ENCODE measurements around the gene ASCC2. TPM values are rescaled to one million over a fixed set of nuclear protein-coding genes. Genes with fewer than 3 reads are reported as not detected.

Gene ASCC2
- total RNA-seq, 6 experiments from 2014 or later = 41.2 to 56.1 (median 47.4) TPM

DNA sequence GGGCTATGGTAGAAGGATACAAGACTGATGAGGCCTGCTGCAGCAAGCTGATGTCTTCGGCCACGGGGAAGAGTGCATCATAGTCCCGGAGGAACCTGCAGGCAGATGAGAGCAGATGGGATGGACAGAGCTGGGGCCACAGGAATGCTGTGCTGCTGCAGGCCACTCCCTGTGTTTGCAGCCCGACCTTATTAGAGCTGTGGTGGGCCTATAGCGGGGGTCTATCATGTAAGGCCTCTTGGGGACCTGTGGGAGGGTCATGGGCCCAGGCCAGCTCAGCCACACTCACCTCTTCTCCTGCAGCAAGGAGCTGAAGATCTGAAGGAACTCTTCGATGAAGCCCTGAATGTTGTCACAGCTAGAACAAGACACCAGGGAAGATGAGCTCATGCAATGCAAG, 31.9 kb downstream of the ASCC2 start:
- Histone ChIP-seq H3K4me3 (no peak overlapping the region), H3K9me3 (no peaks in the 10 kb centered on the region), H3K4me1 (peaks cover 0 to 15% (median 7%) of the 10 kb centered on the region in 4 donors), H3K27ac (no peak overlapping the region), H3K27me3 (no peaks in the 10 kb centered on the region), H3K36me3 (peaks cover 0 to 67% (median 32%) of the 10 kb centered on the region in 4 donors)
- WGBS (ENCODE audit: insufficient coverage, low coverage, low lambda C conversion rate, missing lambda C conversion rate) = 85% methylated on average over 4 of the region's 6 CpGs
- DNase-seq = no peak
- ATAC-seq = no peak
- intact Hi-C loops (cut with DNase I) = no loop called here
- TF ChIP-seq POLR2A (IDR thresholded peaks at IDR 0.05) = no peak
- TF ChIP-seq, protein P1, sequence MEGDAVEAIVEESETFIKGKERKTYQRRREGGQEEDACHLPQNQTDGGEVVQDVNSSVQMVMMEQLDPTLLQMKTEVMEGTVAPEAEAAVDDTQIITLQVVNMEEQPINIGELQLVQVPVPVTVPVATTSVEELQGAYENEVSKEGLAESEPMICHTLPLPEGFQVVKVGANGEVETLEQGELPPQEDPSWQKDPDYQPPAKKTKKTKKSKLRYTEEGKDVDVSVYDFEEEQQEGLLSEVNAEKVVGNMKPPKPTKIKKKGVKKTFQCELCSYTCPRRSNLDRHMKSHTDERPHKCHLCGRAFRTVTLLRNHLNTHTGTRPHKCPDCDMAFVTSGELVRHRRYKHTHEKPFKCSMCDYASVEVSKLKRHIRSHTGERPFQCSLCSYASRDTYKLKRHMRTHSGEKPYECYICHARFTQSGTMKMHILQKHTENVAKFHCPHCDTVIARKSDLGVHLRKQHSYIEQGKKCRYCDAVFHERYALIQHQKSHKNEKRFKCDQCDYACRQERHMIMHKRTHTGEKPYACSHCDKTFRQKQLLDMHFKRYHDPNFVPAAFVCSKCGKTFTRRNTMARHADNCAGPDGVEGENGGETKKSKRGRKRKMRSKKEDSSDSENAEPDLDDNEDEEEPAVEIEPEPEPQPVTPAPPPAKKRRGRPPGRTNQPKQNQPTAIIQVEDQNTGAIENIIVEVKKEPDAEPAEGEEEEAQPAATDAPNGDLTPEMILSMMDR (IDR thresholded peaks at IDR 0.05) = no peak

DNA sequence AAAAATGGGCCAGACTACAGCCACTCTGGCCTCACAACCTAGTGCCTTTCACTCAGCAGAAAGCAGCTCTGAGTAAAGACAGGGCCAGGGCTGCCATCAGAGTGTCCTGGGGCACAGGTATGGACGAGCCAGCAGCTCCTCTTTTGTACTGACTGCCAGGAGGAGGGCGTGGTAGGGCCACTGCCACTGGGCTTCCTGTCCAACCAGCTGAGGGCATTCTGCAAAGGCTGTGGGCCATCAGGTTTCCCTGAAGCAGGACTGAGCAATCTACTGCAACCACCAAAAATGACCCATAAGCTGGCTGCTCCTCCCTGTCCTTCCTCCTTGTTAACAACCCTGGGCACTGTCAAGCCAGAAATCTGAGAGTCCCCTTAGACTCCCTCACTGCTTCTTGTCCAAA, 33.1 kb downstream of the ASCC2 start:
- Histone ChIP-seq H3K4me3 (no peak overlapping the region), H3K27me3 (no peaks in the 10 kb centered on the region), H3K36me3 (peaks cover 0 to 79% (median 32%) of the 10 kb centered on the region in 4 donors), H3K27ac (no peak overlapping the region), H3K4me1 (peaks cover 0 to 8% (median 4%) of the 10 kb centered on the region in 4 donors), H3K9me3 (no peaks in the 10 kb centered on the region)
- no peak for DNase-seq
- intact Hi-C loops (cut with DNase I) = no loop called here
- WGBS (ENCODE audit: insufficient coverage, low coverage, low lambda C conversion rate, missing lambda C conversion rate) = no CpG with 5 or more reads among the region's 2 CpGs
- TF ChIP-seq, protein P1 (IDR thresholded peaks at IDR 0.05) = no peak
- no peak for TF ChIP-seq POLR2A (IDR thresholded peaks at IDR 0.05)
- no peak for ATAC-seq

DNA sequence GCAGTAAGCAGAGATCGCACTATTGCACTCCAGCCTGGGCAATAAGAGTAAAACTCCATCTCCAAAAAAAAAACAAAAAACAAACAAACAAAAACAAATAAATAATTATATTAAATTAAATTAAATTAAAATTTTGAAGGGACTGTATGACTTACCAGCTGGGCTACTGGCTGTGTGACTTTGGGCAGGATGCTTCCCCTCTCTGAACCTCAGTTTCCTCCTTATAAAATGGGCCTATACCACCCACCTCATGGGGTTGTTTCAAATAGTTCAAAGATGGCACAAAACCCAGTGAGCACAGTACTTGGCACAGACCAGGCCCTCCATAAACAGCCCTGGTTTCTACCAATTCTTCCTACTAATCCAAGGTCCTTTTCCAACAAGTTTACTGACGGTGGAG, 34.9 kb downstream of the ASCC2 start:
- no peak for TF ChIP-seq POLR2A (IDR thresholded peaks at IDR 0.05)
- TF ChIP-seq, protein P1 (IDR thresholded peaks at IDR 0.05) = no peak
- Histone ChIP-seq H3K4me1 (peaks cover 0 to 23% (median 10%) of the 10 kb centered on the region in 4 donors), H3K27me3 (no peaks in the 10 kb centered on the region), H3K27ac (no peak overlapping the region), H3K36me3 (peaks cover 0 to 77% (median 31%) of the 10 kb centered on the region in 4 donors), H3K9me3 (no peaks in the 10 kb centered on the region), H3K4me3 (no peak overlapping the region)
- ATAC-seq = no peak
- intact Hi-C loops (cut with DNase I) = no loop called here
- WGBS (ENCODE audit: insufficient coverage, low coverage, low lambda C conversion rate, missing lambda C conversion rate) = 97% methylated on average over 2 of the region's 2 CpGs
- no peak for DNase-seq

DNA sequence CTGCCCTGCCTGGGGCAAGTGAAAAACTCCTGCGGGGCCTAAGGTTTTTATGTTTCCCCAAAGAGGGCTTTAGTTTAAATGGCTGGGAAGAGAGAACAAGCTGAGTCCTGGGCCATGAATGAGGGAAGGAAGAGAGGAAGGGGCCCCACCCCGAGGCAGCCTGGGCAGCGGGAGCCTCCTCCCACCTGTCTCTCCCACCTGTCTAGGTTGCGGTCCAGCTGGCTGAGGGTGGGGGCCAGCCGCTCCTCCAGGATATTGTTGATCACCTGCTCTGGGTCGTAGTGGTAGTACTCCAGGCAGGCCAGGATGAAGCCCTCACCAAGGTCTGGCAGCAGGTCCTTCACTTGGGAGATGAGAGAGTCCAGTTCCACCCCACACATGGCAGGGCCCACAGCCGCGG, 36.3 kb downstream of the ASCC2 start:
- TF ChIP-seq POLR2A (IDR thresholded peaks at IDR 0.05) = no peak
- TF ChIP-seq, protein P1 (IDR thresholded peaks at IDR 0.05) = no peak
- Histone ChIP-seq H3K36me3 (peaks cover 0 to 64% (median 21%) of the 10 kb centered on the region in 4 donors), H3K9me3 (no peaks in the 10 kb centered on the region), H3K27ac (no peak overlapping the region), H3K4me3 (no peak overlapping the region), H3K27me3 (no peaks in the 10 kb centered on the region), H3K4me1 (peaks cover 0 to 37% (median 13%) of the 10 kb centered on the region in 4 donors)
- 90% methylated on average over 2 of the region's 8 CpGs for WGBS (ENCODE audit: insufficient coverage, low coverage, low lambda C conversion rate, missing lambda C conversion rate)
- intact Hi-C loops (cut with DNase I) = no loop called here
- DNase-seq (no peak), ATAC-seq (no peak)

DNA sequence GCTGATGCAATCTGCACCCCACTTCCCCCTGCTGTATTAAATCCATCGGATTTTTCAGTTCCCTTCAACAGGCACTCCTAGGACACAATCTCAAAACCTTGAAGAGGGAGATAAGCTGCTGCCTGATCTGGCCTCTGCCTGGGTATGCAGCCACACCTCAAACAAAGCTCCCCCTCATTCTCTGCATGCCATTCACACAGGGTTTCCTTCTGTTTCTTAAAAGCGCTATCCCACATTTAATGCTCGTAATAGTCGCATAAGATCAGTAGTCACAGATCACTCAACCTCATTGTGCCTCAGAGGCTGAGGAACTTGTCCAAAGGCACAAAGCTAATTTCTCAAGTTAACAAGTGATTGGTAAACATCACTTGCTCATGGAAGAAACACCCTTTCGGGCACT, 36.9 kb downstream of the ASCC2 start:
- Histone ChIP-seq H3K4me3 (no peak overlapping the region), H3K9me3 (no peaks in the 10 kb centered on the region), H3K4me1 (peaks cover 0 to 44% (median 16%) of the 10 kb centered on the region in 4 donors), H3K36me3 (peaks cover 0 to 57% (median 17%) of the 10 kb centered on the region in 4 donors), H3K27ac (no peak overlapping the region), H3K27me3 (no peaks in the 10 kb centered on the region)
- DNase-seq (no peak), ATAC-seq (no peak)
- TF ChIP-seq POLR2A (IDR thresholded peaks at IDR 0.05) = no peak
- TF ChIP-seq, protein P1 (IDR thresholded peaks at IDR 0.05) = no peak
- WGBS (ENCODE audit: insufficient coverage, low coverage, low lambda C conversion rate, missing lambda C conversion rate) = 98% methylated on average over 4 of the region's 5 CpGs
- intact Hi-C loops (cut with DNase I) = no loop called here
